HG02571 (cell line): ENCODE results near the gene DYNC1I1.

ENCODE experiments used
- ATAC-seq: cut with Tn5 transposase; IDR thresholded peaks from one replicate; pipeline ENCODE4 v1.9.1; 2021; ENCODE audit warnings: mild to moderate bottlenecking, moderate library complexity; ENCODE audit not compliant: unreplicated experiment

DYNC1I1 gene

DNA sequence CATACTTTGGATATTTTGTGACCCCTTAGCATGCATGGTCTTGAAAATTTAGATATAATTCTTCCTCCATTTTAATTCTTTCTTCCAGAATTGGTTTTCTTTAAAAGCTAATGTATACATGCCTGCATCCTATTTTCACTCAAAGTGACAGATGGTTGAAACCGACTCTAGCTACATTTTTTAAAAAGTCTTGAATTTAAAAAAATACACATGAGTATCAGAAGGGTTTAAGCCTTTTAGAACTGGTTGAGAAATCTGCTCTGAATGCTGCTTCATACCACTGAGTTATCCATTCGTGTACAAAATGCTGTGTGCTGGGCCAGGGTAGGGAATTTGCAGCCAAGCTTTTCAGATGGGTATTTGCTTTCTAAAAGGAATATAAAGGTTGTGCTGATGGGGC is 16.5 kb downstream of the DYNC1I1 start:
- ATAC-seq: no peak

DNA sequence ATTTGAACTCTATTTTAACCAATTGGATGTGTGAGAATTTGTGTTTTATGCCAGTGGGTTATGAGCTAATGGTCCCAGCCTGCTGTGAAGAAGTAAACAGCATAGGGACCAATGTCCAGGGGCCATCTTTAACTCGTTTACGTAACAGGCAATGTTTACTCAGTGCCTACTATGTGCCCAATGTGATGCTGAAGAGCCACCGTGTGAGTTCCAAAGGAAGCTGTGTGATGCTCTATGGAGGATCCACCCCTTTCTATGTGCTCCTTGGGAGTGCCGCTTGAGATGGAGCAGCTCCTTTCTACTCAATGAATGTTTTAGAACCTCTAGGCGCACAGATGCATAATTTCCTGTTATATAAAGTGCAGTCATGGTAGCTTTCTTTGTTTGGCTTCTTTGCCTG is 21.3 kb downstream of the DYNC1I1 start:
- ATAC-seq: no peak

DNA sequence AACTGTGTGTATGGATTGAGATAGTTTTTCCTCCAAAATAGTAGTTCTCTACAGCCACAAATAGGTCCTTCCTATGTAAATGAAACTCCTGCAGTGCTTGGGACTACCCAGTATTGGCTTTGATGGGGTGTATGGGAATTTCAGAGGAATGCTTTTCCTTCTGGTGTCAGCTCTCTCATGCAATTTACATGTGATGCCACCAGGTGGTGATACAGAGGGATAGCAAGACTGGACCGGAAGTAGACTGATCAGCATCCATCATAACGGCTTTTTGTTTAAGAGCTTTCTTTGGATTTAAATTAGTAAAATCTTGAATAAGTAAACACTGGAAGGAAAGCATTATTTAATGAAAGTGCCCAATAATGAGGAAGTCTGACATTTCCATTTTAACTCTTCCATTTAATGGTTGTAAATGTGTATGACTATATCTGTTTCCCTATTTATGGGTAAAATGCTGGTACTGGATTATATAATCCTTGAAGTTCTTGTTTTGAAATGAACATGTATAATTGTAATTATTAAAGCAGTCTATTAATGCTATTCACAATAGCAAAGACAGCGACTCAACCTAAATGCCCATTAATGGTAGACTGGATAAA is 22.7 kb downstream of the DYNC1I1 start:
- ATAC-seq: no peak

DNA sequence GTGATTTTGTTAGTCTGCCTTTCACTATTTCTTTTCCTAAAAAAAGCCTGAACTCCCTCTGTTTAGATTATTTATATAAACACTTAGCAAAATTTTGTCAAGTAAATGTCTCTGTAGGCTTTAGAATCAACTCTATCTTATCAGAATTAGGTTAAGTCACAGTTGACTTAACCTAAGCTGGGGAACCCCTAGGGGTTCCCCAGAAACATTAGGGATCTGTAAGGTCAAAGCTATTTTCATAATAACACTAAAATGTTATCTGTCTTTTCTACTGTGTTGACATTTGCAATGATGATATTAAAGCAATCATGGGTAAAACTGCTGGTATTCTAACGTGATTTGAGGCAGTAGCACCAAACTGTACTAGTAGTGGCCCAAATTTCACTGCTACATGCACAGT is 24.3 kb downstream of the DYNC1I1 start:
- no peak for ATAC-seq

DNA sequence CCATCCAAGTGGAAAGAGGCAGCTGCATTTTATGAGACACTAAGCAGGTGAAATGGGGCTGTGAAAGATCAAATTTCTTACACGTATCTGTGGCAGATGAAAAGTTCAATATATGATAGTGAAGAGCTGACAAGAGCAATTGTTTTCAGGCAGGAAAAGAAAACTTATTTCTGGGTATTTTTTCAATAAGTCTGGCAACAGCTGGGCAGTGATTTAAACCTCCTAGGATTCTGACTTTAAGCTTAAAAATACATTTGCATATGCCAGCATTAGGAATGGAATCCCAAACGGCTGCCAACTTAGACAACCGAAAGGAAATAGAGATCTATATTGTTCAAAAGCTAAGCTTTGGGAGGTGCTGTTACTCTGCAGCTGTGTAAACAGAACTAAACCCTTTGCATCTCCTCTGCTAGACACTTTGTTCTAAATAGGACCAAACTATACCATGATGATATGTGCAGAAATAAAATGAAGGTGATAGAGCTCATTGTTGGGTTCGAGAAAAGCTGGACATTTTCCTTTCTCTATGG is 26.1 kb downstream of the DYNC1I1 start:
- ATAC-seq: no peak

DNA sequence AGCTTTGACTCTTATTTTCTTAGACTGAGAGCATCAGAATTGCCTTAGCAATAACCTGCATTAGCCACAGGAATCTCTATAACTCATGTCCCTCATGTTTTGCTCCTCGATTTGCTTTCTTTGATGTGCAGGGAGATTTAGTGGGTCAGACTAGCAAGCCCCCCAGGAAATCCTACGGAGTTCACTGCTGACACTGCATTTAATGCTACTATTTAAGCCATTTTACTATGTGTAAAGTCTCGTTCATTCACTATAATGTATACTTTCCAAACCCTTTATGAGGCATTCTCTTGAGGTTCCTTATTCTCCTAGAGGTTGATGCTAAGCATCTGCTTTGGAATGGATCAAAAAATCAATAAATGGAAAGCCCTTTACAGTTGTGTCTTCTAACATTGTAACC is 28.4 kb downstream of the DYNC1I1 start:
- no peak for ATAC-seq

DNA sequence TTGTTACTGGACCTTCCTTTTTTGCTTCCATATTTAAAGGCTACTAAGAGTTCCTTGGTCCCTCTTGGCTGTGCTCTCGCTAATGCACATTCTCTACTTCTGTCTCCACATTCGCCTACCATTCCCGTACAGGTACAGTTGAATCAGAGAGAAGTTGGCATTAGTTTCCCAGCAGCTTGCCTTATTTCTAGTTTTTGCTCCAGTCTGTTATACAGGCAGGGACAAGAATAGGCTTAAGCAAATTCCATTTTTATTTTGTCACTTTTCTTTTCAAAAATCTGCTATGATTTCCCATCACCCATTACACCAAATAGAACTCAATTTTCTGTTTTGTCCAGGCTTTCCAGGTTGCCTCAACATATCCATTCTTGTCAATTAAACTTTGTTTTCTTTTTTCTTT is 29.9 kb downstream of the DYNC1I1 start:
- no peak for ATAC-seq

DNA sequence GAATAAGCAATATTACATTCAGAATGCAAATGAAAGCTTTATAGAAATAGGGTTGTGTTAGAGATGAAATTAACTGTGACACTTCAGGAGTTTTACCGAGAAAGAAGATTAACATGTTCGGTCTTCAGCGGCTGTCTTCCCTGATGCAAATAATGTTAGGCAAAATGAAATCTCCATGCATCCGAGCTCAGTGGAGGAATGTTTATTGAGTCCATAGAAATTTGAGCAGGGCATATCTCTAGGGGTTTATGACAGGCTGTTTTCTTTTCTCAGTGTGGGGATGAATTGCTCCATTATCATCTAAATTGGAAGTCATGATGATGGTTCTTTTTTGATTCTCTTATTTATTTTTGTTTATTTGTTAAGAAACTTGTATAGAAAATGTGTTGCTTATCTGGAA is 31.7 kb downstream of the DYNC1I1 start:
- ATAC-seq: no peak

DNA sequence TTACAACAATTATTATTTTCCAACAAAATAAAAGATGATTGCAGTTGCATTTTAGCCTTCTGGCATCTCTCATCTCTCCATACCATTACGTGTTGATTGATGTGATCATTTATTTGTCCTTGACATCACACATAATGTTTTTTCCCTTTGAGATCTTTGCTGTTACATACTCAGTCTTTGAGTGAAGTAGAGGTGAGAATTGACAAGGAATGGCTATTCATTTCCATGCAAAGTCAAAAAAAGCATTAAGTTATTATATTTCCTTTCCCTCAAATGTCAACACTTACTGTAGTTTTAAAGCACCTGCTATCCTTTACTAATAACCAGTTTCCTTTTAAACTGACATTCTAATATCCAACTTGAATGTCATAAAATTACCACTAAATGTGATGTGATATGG is 33.6 kb downstream of the DYNC1I1 start:
- no peak for ATAC-seq

DNA sequence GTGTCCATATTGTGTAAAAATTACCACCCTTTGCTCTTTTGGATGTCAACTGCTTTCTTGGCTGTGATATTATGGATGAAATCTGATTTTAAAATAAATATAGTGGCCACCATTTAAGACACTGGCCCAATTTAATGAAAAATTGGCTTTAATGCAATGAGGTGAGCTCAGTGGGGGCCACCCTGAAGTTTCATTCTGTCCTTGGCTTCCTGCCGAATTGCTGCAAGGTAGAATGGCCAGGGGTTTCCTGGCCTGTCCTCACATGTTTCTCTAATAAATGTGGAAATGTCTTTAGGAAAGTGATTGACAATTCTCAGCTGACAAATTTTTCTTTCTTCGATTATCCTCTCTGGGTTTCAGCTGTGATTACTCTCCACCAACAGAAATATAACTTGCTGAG is 36.0 kb downstream of the DYNC1I1 start:
- ATAC-seq: no peak

DNA sequence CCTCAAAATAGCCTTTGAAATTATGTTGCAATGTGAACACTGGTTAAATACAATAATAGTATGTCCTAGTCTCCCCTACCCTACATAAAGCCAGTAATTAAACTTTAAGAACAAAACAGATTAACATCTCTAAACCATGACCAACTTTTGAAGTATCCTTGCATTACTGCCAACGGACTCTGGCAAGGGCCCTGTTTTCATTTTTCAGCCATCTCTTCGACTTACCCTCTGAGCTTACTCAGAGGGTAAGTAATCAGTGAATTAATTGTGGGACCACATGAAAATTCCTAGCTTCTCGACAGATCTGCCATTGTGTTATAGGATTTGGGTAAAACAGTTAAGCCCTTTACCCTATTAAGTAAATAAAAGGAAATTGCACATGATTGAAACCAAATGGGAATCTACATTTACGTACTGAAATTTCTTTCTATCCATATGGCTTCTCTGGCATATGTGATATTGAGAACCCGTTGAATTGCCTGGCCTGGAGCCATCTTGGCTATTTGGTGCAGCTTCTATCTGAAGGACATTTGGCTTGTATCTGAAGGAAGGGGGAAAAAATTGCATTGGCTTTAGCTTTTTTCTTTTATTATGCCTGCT is 39.6 kb downstream of the DYNC1I1 start:
- ATAC-seq: no peak

DNA sequence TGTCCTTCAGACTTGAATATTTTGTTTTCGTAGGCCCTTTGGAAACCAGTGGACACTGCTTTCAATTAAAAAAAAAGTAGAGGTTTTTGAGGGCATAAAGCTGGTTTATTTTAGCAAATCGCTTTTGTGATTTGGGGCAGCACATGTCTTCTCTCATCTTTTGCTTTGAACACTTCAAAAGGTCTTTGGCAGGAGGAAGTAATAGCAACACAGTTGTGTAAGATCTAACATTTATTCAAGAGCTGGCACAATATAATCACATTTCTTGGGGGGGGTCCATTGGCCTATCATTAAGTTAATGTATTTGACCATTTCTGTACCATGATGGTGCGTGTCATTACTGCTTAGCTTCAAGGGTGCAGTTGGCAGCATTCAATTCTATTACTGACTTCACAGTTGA is 42.4 kb downstream of the DYNC1I1 start:
- no peak for ATAC-seq

DNA sequence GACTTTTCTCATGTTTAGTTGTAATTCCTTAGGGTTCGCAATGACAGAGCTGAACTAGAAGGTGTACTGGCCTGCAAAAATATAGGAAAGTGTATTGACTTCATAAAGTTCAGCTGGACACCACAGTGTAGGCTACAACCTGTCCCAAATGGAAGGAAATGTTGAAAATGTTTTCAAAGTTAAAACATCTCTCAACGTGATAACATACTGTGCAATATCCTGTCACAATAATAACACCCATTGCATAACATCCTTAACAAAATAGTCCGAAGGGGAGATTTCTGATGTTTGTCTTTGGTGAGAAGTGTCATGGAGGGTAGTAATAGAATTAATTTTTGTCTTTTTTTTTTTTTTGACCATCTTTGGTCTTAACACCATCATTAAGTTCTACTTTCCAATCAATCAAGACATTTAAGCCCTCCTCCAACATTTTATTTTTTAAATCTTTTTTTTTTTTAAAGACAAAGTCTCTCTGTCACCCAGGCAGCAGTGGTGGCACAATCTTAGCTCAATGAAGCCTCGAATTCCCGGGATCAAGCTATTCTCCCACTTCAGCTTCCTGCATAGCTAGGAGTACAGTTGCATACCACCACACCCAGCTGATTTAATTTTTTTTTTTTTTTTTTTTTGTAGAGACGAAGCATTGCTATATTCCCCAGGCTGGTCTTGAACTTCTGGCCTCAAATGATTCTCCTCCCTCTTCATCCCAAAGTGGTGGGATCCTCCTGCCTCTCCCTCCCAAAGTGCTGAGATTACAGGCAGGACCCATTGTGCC is 45.7 kb downstream of the DYNC1I1 start:
- no peak for ATAC-seq

DNA sequence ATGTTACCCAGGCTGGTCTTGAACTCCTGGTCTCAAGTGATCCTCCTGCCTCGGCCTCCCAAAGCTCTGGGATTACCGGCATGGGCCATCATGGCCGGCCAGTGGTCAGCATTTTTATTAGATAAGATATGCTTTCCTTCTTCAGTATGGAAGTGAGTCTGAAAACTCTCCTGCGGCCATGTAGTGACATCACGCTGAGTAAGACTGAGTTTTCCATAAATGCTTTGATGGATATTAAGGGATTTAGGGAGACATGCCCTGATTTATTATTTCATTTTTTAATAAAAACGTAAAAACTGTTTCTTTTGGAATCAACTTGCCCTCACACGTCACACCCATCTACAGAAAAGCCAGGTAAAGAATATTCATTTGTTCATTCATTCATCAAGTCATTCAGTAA is 48.4 kb downstream of the DYNC1I1 start:
- no peak for ATAC-seq

DNA sequence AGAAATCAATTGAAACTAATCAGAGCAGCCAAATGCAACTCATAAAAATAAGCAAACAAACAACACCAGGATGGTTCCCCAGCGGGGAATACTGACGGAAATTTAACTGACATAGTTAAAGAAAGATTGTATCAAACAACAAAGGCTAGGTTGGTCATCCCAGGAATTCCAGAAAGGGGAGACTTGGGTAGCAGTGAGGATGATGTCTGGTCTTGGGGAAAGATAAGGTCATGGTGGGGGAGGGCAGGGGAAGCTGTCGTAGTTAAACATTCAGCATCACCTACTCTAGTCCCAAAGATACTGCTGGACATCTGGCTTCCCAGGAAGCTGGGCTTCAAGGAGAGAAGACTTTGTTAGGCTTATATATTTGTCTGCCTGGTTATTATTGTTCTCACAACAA is 50.4 kb downstream of the DYNC1I1 start:
- no peak for ATAC-seq

DNA sequence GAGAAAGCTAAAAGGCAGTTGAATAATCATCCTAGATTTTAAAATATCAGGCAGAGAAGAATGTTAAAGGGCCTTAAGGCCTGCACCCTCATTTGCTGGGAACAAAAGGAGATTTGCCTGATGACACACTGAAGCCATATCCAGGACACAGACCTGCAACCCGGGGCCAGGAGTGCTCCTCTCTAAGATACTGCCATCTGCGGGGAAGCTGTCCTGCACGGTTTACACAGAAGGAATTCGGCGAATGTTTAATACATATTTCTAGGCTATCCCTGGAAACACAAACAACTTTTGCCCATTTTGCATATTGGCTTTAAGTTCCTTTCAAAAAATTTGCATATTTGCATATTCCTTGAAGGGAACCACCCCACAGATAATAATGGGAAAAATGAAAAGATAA is 52.3 kb downstream of the DYNC1I1 start:
- ATAC-seq: no peak

DNA sequence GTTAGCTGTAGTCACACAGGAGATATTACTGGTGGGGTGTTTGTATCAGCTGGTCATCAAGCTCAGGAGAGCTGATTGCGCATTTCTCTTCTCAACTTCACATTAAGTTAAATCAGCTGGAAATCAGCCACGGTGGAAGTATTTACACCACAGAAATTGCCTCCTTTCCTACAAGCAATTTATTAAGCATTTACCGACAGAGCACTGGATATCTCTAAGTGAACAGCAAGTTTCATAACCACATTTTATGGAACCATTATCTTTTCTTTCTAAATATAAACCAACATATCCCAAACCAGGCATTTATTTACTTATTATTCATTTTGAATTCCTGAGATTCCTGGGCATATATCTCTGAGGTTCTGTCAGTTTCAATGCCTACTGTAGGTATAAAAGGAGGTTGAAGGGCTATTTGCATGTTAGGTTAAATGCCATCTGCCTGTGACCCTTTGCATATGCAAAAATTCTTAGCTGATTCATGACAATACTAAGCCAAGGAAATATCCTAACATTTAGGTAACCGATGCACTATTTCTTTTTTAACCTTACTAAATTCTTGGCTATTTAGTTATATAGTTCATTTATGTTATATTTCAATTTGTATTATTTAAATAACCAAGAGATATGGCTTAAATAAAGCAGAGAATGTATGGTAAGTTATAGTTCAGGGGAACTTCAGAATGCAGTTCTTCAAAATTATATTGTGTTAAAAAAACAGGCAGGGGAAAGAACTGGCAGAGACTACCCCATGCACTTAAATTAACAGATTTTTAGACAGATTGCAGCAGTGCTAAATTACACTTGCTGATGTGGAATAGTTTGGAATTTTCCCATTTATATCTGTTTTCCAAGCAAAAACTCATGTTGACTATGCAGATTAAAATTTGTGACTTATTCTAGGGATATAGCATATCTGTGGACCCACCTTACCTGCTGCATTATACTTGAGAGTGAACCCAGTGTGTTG is 56.8 kb downstream of the DYNC1I1 start:
- no peak for ATAC-seq

DNA sequence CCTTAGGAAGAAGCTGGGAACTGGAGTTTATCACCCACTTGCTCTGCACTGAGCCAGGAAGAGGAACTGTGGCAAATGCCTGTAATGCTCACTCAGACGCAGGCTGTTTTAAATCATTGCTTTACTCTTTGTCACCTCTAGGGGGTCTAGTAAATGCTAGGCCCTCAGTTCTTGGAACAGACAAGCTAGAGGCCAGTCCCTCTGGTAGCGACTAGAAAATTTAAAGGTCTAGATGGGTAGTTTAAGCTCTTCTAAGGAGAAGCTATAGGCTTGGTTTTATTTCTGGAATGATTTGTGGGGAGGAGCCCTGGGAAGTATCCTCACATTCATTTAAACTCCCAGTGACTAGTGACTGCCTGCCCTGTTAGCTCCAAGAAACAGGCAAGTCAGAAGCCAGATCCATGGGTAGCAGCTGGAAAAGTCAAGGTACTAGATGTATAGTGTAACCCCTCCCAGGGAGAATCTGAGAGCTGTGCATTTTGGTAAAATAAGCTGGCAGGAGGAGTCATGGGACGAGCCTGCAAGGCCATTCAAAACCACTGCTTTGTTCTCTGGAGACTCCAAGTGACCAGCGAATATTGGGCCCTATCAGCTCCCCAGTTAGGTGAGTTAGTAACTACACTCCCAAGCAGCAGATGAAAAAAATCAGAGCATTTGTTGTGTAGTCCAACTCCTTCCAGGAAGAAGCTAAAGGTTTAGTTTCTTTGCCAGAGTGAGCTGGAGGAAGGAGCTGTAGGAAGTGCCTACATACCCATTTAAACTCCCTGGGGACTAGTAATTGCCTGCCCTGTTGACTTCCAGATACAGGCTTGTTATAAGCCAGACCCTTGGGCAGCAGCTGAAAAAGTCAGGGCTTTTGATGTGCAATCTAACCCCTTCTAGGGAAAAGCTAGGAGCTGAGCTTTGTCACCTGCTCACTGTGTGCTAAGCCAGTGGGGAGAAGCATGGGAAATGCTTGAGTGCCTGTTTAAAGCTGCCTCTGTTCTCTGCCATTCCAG is 68.9 kb downstream of the DYNC1I1 start:
- ATAC-seq: no peak

DNA sequence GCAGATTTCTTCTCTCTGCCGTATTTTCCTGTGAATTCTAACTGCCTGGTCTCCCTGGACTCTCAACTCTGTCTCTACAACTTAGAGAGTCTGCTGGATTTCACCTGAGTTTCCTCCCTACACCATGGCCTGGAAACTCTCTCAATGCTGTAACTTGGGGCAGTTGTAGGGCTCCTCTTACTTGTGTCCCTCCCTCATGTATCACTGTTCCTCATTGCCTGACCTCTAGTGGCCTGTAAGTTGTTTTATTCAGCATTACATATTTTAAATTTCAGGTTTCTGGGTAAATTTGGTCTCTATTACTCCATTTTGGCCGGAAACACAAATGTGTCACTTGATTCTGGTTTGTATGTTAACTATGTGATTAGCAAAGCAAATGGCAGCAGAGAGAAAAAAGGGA is 70.9 kb downstream of the DYNC1I1 start:
- ATAC-seq: no peak

DNA sequence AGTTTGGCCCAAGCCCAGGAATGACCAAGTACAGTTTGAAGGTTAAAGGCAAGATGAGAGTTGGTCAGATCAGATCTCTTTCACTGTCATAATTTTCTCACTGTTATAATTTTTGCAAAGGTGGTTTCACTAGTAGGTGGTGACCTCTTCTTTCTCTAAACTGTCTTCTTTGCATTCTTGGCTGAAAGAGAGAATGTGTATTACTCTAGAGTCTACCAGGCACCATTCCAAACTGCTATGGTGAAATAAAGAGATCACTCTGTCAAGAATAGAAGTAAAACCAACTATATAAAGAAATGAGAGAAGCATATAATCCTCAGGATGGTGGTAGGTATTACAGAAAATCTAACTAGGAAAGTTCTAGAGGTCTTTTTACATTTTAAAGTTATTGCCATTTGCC is 72.7 kb downstream of the DYNC1I1 start:
- ATAC-seq: no peak
